ENCODE data around the gene IQGAP2. TPM values are rescaled to one million over a fixed set of nuclear protein-coding genes. Genes with fewer than 3 reads are reported as not detected.

The IQGAP2 gene
- total and polyA plus RNA-seq, 9 of the 15 experiments (the other 6 are each of a cell fraction or from before 2014, with no cell fraction given) = 8.7 to 23.2 (median 17.4) TPM

- TF ChIP-seq, protein P1, sequence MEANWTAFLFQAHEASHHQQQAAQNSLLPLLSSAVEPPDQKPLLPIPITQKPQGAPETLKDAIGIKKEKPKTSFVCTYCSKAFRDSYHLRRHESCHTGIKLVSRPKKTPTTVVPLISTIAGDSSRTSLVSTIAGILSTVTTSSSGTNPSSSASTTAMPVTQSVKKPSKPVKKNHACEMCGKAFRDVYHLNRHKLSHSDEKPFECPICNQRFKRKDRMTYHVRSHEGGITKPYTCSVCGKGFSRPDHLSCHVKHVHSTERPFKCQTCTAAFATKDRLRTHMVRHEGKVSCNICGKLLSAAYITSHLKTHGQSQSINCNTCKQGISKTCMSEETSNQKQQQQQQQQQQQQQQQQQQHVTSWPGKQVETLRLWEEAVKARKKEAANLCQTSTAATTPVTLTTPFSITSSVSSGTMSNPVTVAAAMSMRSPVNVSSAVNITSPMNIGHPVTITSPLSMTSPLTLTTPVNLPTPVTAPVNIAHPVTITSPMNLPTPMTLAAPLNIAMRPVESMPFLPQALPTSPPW (CRISPR knock-in tag; IDR thresholded peaks at IDR 0.05) = peak; percentile 35; the same call in 1 of the 2 replicates
- TF ChIP-seq L3MBTL2 (IDR thresholded peaks at IDR 0.05) (0 out of 2 replicates have a peak, but pooled peaks have one; percentile 51), IFI16 (CRISPR knock-in tag; IDR thresholded peaks at IDR 0.05) (no peak), GATAD2A (IDR thresholded peaks at IDR 0.05) (peak; percentile 89), NR1H2 (CRISPR knock-in tag; IDR thresholded peaks at IDR 0.05) (no peak), SLC30A9 (CRISPR knock-in tag; IDR thresholded peaks at IDR 0.05) (no peak), ETV1 (tag; conservative IDR thresholded peaks at IDR 0.05; ENCODE audit: low read depth) (no peak), ZBTB40 (IDR thresholded peaks at IDR 0.05) (no peak), ZBTB40 (CRISPR knock-in tag; IDR thresholded peaks at IDR 0.05) (no peak), SAP30 (IDR thresholded peaks at IDR 0.05; ENCODE audit: borderline replicate concordance, insufficient read depth, low read depth, low read length, poor library complexity, severe bottlenecking) (no peak), ZKSCAN1 (IDR thresholded peaks at IDR 0.05; ENCODE audit: low read depth, low read length) (0 out of 2 replicates have a peak, but pooled peaks have one; percentile 21), PHF20 (IDR thresholded peaks at IDR 0.05; ENCODE audit: partially characterized antibody) (no peak), FOS (IDR thresholded peaks at IDR 0.05; ENCODE audit: extremely low read depth, insufficient read length) (peak; percentile 80), PHB2 (IDR thresholded peaks at IDR 0.05; ENCODE audit: low read depth) (peak; percentile 25; the same call in 1 of the 2 replicates), ZNF785 (CRISPR knock-in tag; IDR thresholded peaks at IDR 0.05) (no peak), CREBBP (IDR thresholded peaks at IDR 0.05; ENCODE audit: low read depth, low read length) (no peak)
- TF ChIP-seq, protein P2, sequence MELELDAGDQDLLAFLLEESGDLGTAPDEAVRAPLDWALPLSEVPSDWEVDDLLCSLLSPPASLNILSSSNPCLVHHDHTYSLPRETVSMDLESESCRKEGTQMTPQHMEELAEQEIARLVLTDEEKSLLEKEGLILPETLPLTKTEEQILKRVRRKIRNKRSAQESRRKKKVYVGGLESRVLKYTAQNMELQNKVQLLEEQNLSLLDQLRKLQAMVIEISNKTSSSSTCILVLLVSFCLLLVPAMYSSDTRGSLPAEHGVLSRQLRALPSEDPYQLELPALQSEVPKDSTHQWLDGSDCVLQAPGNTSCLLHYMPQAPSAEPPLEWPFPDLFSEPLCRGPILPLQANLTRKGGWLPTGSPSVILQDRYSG (tag; conservative IDR thresholded peaks at IDR 0.05; ENCODE audit: low read depth) = no peak; the same call in 1 of the 2 replicates
These were observed 30.6 kb upstream of the IQGAP2 start (continued) for GRCh38 chr5:76372323-76373054.
